Measurements from ENCODE around the gene BRINP1.

BRINP1 gene

GRCh38 chr9:119156354-119156753, 212.9 kb downstream of the BRINP1 start:
- Histone ChIP-seq H3K4me1 (ENCODE audit: control insufficient read depth in 5 of 5, insufficient read depth in 5 of 5, low read length in 5 of 5) (no peaks in the 10 kb centered on the region), H3K36me3 (ENCODE audit: control insufficient read depth in 5 of 5, insufficient read depth in 5 of 5, low read length in 5 of 5) (no peaks in the 10 kb centered on the region), H3K9me3 (ENCODE audit: control insufficient read depth in 5 of 5, low read length in 5 of 5) (no peaks in the 10 kb centered on the region), H3K4me3 (ENCODE audit: low read depth in 1 of 5, low read length in 5 of 5) (no peak overlapping the region), H3K27ac (ENCODE audit: low read depth, low read length) (no peak overlapping the region), H3K9ac (ENCODE audit: low read length in 5 of 5) (no peak overlapping the region), H3K27me3 (ENCODE audit: control insufficient read depth in 5 of 5, insufficient read depth in 4 of 5, low read length in 5 of 5) (no peaks in the 10 kb centered on the region)

- Histone ChIP-seq H3K9ac (ENCODE audit: low read length in 5 of 5) (no peak overlapping the region), H3K4me1 (ENCODE audit: control insufficient read depth in 5 of 5, insufficient read depth in 5 of 5, low read length in 5 of 5) (no peaks in the 10 kb centered on the region), H3K36me3 (ENCODE audit: control insufficient read depth in 5 of 5, insufficient read depth in 5 of 5, low read length in 5 of 5) (no peaks in the 10 kb centered on the region), H3K27me3 (ENCODE audit: control insufficient read depth in 5 of 5, insufficient read depth in 4 of 5, low read length in 5 of 5) (no peaks in the 10 kb centered on the region), H3K4me3 (ENCODE audit: low read depth in 1 of 5, low read length in 5 of 5) (no peak overlapping the region), H3K9me3 (ENCODE audit: control insufficient read depth in 5 of 5, low read length in 5 of 5) (no peaks in the 10 kb centered on the region), H3K27ac (ENCODE audit: low read depth, low read length) (no peak overlapping the region)
Observed at GRCh38 chr9:119154527-119154926, 214.7 kb downstream of the BRINP1 start.

DNA sequence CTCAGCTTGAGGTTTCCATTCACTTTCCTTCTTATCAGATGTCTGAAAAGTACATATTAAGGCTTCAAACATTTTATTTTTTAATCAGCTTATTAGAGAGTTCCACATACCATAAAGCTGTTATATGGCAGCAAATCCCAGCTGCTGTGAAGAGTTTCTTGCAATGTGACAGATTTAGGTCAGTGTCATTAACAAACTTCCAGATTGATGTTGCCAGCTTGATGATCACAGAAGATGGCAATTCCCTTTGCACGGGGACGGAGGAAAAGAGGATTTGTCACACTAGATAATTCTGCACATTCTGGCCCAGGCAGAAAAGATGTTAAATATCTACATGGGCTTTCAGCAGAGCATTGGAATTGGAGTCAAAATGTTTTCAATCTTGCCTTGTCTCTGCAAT, 215.8 kb downstream of the BRINP1 start:
- H3K27ac ChIP-seq (ENCODE audit: low read depth, low read length) = no peak overlapping the region
- no peaks in the 10 kb centered on the region for H3K4me1 ChIP-seq (ENCODE audit: control insufficient read depth in 5 of 5, insufficient read depth in 5 of 5, low read length in 5 of 5)
- H3K4me3 ChIP-seq (ENCODE audit: low read depth in 1 of 5, low read length in 5 of 5) = no peak overlapping the region
- H3K27me3 ChIP-seq (ENCODE audit: control insufficient read depth in 5 of 5, insufficient read depth in 4 of 5, low read length in 5 of 5) = no peaks in the 10 kb centered on the region
- H3K36me3 ChIP-seq (ENCODE audit: control insufficient read depth in 5 of 5, insufficient read depth in 5 of 5, low read length in 5 of 5) = no peaks in the 10 kb centered on the region
- no peak overlapping the region for H3K9ac ChIP-seq (ENCODE audit: low read length in 5 of 5)
- no peaks in the 10 kb centered on the region for H3K9me3 ChIP-seq (ENCODE audit: control insufficient read depth in 5 of 5, low read length in 5 of 5)

DNA sequence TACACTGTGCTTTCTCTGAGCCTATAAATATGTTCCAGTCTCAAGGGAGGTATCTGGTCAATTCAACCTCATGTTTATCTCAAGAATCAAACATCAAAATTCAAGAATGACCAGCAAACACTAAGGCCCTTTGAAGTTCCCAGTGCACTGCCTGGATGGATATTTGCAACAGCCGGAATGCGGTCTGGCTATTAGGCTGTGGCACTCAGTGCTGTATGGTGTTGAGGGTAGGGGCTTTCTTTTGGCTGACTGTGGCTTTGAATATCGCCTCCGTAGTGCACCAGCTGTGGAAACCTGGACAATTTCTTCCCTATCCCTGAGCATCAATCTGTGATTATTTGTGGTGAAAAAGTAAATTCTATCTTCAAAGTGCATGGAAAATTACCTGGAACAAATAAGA, 220.4 kb downstream of the BRINP1 start:
- Histone ChIP-seq H3K4me1 (ENCODE audit: control insufficient read depth in 5 of 5, insufficient read depth in 5 of 5, low read length in 5 of 5) (no peaks in the 10 kb centered on the region), H3K27ac (ENCODE audit: low read depth, low read length) (no peak overlapping the region), H3K9me3 (ENCODE audit: control insufficient read depth in 5 of 5, low read length in 5 of 5) (no peaks in the 10 kb centered on the region)

DNA sequence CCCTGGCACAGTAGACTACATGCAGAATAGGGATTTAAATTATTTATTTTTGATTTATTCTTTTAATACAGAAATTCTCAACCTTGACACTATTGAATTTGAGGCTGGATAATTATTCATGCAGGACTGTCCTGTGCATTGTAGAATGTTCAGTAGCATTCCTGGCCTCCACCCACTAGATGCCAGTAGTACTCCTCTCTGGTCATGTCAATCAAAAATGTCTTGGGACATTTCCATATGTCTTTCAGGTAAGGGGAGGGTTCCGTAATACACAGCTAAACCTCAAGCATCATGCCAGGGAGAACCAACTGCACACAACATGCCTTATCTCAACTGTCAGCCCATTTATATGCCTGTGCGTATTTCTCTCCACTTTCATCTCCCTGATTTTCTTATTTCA, 231.8 kb downstream of the BRINP1 start:
- Histone ChIP-seq H3K27me3 (ENCODE audit: control insufficient read depth in 5 of 5, insufficient read depth in 4 of 5, low read length in 5 of 5) (no peaks in the 10 kb centered on the region), H3K9ac (ENCODE audit: low read length in 5 of 5) (no peak overlapping the region), H3K4me3 (ENCODE audit: low read depth in 1 of 5, low read length in 5 of 5) (no peak overlapping the region), H3K4me1 (ENCODE audit: control insufficient read depth in 5 of 5, insufficient read depth in 5 of 5, low read length in 5 of 5) (no peaks in the 10 kb centered on the region), H3K36me3 (ENCODE audit: control insufficient read depth in 5 of 5, insufficient read depth in 5 of 5, low read length in 5 of 5) (no peaks in the 10 kb centered on the region), H3K9me3 (ENCODE audit: control insufficient read depth in 5 of 5, low read length in 5 of 5) (peaks cover 0 to 4% (median 0%) of the 10 kb centered on the region in 5 donors), H3K27ac (ENCODE audit: low read depth, low read length) (no peak overlapping the region)

More for the DNA sequence above, 220.4 kb downstream of the BRINP1 start:
- H3K9ac ChIP-seq (ENCODE audit: low read length in 5 of 5) = no peak overlapping the region
- no peaks in the 10 kb centered on the region for H3K36me3 ChIP-seq (ENCODE audit: control insufficient read depth in 5 of 5, insufficient read depth in 5 of 5, low read length in 5 of 5)
- no peak overlapping the region for H3K4me3 ChIP-seq (ENCODE audit: low read depth in 1 of 5, low read length in 5 of 5)
- H3K27me3 ChIP-seq (ENCODE audit: control insufficient read depth in 5 of 5, insufficient read depth in 4 of 5, low read length in 5 of 5) = no peaks in the 10 kb centered on the region

GRCh38 chr9:119126040-119126439, 243.2 kb downstream of the BRINP1 start:
- Histone ChIP-seq H3K9me3 (ENCODE audit: control insufficient read depth in 5 of 5, low read length in 5 of 5) (no peaks in the 10 kb centered on the region), H3K4me1 (ENCODE audit: control insufficient read depth in 5 of 5, insufficient read depth in 5 of 5, low read length in 5 of 5) (no peaks in the 10 kb centered on the region), H3K27ac (ENCODE audit: low read depth, low read length) (no peak overlapping the region), H3K27me3 (ENCODE audit: control insufficient read depth in 5 of 5, insufficient read depth in 4 of 5, low read length in 5 of 5) (no peaks in the 10 kb centered on the region), H3K9ac (ENCODE audit: low read length in 5 of 5) (no peak overlapping the region), H3K4me3 (ENCODE audit: low read depth in 1 of 5, low read length in 5 of 5) (no peak overlapping the region), H3K36me3 (ENCODE audit: control insufficient read depth in 5 of 5, insufficient read depth in 5 of 5, low read length in 5 of 5) (no peaks in the 10 kb centered on the region)

DNA sequence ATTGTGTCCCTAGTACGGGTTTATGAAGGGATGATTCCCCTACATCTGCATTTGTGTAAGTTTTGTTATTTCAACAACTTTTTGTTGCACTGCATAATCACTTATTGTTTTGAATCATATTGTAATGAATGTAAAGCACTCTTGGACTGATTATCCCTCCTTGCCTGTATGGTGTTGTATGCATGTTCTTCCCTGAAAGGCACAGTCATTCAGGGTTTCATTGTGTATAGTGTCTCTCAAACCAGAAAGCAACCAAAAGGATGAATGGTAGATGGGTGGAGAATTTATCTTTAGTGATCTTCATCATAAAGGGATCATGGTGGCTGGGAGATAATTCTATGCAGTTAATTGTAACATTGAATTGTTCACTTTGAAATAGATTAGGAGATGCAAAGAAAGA, 247.3 kb downstream of the BRINP1 start:
- H3K4me1 ChIP-seq (ENCODE audit: control insufficient read depth in 5 of 5, insufficient read depth in 5 of 5, low read length in 5 of 5) = no peaks in the 10 kb centered on the region
- H3K9ac ChIP-seq (ENCODE audit: low read length in 5 of 5) = no peak overlapping the region
- no peaks in the 10 kb centered on the region for H3K36me3 ChIP-seq (ENCODE audit: control insufficient read depth in 5 of 5, insufficient read depth in 5 of 5, low read length in 5 of 5)
- no peaks in the 10 kb centered on the region for H3K9me3 ChIP-seq (ENCODE audit: control insufficient read depth in 5 of 5, low read length in 5 of 5)
- no peak overlapping the region for H3K4me3 ChIP-seq (ENCODE audit: low read depth in 1 of 5, low read length in 5 of 5)
- H3K27me3 ChIP-seq (ENCODE audit: control insufficient read depth in 5 of 5, insufficient read depth in 4 of 5, low read length in 5 of 5) = no peaks in the 10 kb centered on the region
- no peak overlapping the region for H3K27ac ChIP-seq (ENCODE audit: low read depth, low read length)

DNA sequence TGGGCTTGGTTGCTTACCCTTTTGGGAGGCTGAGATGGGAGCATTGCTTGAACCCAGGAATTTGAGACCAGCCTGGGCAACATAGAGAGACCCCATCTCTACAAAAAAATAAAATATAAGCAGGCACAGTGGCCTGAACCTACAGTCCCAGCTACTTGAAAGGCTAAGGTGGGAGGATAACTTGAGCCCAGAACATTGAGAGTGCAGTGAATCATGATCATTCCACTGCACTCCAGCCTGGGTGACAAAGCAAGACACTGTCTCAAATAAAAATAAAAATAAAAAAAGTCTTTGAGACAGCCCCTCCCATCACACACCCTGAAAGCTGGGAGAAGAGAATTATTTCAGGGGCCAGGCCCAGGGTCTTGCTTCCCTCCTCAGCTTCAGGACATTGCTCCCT, 251.8 kb downstream of the BRINP1 start:
- H3K9ac ChIP-seq (ENCODE audit: low read length in 5 of 5) = no peak overlapping the region
- no peaks in the 10 kb centered on the region for H3K36me3 ChIP-seq (ENCODE audit: control insufficient read depth in 5 of 5, insufficient read depth in 5 of 5, low read length in 5 of 5)
- H3K9me3 ChIP-seq (ENCODE audit: control insufficient read depth in 5 of 5, low read length in 5 of 5) = no peaks in the 10 kb centered on the region
- H3K4me3 ChIP-seq (ENCODE audit: low read depth in 1 of 5, low read length in 5 of 5) = no peak overlapping the region
- H3K4me1 ChIP-seq (ENCODE audit: control insufficient read depth in 5 of 5, insufficient read depth in 5 of 5, low read length in 5 of 5) = no peaks in the 10 kb centered on the region
- H3K27ac ChIP-seq (ENCODE audit: low read depth, low read length) = no peak overlapping the region
- H3K27me3 ChIP-seq (ENCODE audit: control insufficient read depth in 5 of 5, insufficient read depth in 4 of 5, low read length in 5 of 5) = no peaks in the 10 kb centered on the region

Measured in subcutaneous abdominal adipose tissue (tissue), 5 donors.